Measurements from ENCODE around the gene NFIA.
A peak's percentile ranks its signal among the peaks of the same experiment; 100 is the strongest.

The NFIA gene

DNA sequence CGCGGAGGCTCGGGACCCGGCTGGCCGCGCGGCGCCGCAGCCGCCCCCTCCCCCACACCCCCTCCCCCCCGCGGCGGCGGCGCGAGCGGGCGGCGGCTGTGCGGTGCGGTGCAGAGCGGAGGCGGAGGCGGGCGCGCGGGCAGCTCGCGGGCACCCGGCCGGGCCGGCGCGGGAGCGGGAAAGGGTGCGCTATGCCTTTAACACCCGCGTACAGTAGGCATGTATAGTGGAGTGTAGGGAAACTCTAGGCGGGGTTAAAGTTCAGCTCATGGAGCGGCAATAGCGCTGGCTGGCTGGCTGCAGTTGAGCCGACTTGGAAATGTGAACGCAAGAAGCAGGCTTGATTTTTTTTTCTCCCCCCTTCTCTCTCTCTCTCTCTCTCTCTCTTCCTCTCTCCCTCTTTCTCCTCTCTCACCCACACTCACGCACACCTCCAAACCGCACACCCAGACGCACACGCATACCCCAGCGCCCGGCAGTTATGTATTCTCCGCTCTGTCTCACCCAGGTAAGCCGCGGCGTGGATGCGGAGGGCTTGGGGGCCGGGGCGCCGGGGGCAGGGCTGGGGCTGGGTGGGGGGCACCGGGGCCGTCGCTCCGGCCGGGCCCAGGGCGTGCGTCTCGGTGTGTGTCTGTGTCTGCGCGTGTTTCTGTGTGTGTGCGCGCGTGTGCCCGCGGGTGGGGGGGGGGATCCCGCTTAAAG lies at the start of gene NFIA:
Gene NFIA, plus strand, starts transcription at position 251 of the 702 bp plus-strand sequence.
- Histone ChIP-seq H3K9me3 (ENCODE audit: control insufficient read depth, insufficient read depth, low read length) (no peaks in the 10 kb centered on the region), H3K4me1 (ENCODE audit: control insufficient read depth, insufficient read depth, low read length) (peaks cover 3% of the 10 kb centered on the region; the same call in 1 of the 2 replicates), H3K36me3 (ENCODE audit: control insufficient read depth, insufficient read depth, low read length) (no peaks in the 10 kb centered on the region), H3K27ac (ENCODE audit: low read length) (no peak within 1 kb of the TSS), H3K27me3 (ENCODE audit: control insufficient read depth, insufficient read depth, low read length) (peaks cover 33% of the 10 kb centered on the region), H3K4me3 (ENCODE audit: low read length) (peak within 1 kb of the TSS; percentile 51; the same call in 1 of the 2 replicates)
- DNase-seq (ENCODE audit: low read depth, low spot score), result no peak
- WGBS (ENCODE audit: insufficient coverage, insufficient read length), result 60% methylated on average over 1 of the region's 73 CpGs

DNA sequence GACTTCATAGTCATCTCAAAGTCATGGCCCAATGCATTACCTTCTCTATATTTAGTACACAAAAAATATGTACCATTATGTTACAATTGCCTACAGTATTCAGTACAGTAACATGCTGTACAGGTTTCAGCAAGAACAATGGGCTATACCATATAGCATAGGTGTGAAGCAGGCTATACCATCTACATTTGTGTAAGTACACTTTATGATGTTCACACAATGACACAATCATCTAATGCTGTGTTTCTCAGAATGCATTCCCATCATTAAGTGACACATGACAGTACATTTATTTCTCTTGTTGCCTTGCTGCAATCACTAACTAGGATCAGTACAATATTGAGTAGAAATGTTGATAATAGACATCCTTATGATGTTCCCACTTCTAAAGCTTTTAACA lies 46.5 kb upstream of the NFIA start:
- Histone ChIP-seq H3K4me3 (ENCODE audit: low read length) (no peak overlapping the region), H3K27ac (ENCODE audit: low read length) (no peak overlapping the region), H3K9me3 (ENCODE audit: control insufficient read depth, insufficient read depth, low read length) (no peaks in the 10 kb centered on the region)

DNA sequence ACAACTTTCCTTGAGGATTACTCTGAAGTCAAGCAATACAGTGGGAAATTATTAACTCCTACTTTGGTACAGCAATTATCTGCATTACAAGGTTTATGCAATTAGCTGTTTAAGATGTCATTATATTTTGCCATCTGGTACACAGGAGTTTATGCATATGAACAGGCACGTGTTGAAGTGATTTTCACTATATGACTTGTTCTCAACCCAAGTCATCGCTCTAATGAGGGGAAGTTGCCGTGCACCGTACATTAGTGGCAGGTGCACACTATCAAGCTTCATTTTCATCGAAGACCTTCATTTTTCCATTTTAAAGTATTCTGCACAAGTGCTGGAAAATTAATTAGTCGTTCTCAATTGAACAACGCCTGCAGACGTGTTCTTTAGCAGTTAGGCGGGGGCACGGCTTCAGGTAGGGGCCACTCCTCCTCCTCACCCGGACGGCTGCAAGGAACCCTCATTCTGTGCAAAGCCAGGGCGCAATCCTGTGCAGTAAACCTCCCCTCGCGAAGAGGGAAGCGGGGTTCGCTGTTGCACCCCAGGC lies 39.8 kb upstream of the NFIA start:
- Histone ChIP-seq H3K4me3 (ENCODE audit: low read length) (peak overlapping the region; percentile 7; the same call in 1 of the 2 replicates), H3K36me3 (ENCODE audit: control insufficient read depth, insufficient read depth, low read length) (no peaks in the 10 kb centered on the region), H3K27me3 (ENCODE audit: control insufficient read depth, insufficient read depth, low read length) (peaks cover 6% of the 10 kb centered on the region; the same call in 1 of the 2 replicates), H3K27ac (ENCODE audit: low read length) (no peak overlapping the region), H3K4me1 (ENCODE audit: control insufficient read depth, insufficient read depth, low read length) (peaks cover 2% of the 10 kb centered on the region; the same call in 1 of the 2 replicates), H3K9me3 (ENCODE audit: control insufficient read depth, insufficient read depth, low read length) (no peaks in the 10 kb centered on the region)
- DNase-seq (ENCODE audit: low read depth, low spot score), result no peak
- WGBS (ENCODE audit: insufficient coverage, insufficient read length), result no CpG with 5 or more reads among the region's 17 CpGs

More for the DNA sequence above, 46.5 kb upstream of the NFIA start:
- Histone ChIP-seq H3K27me3 (ENCODE audit: control insufficient read depth, insufficient read depth, low read length) (no peaks in the 10 kb centered on the region), H3K4me1 (ENCODE audit: control insufficient read depth, insufficient read depth, low read length) (no peaks in the 10 kb centered on the region), H3K36me3 (ENCODE audit: control insufficient read depth, insufficient read depth, low read length) (no peaks in the 10 kb centered on the region)
- DNase-seq (ENCODE audit: low read depth, low spot score), result no peak

DNA sequence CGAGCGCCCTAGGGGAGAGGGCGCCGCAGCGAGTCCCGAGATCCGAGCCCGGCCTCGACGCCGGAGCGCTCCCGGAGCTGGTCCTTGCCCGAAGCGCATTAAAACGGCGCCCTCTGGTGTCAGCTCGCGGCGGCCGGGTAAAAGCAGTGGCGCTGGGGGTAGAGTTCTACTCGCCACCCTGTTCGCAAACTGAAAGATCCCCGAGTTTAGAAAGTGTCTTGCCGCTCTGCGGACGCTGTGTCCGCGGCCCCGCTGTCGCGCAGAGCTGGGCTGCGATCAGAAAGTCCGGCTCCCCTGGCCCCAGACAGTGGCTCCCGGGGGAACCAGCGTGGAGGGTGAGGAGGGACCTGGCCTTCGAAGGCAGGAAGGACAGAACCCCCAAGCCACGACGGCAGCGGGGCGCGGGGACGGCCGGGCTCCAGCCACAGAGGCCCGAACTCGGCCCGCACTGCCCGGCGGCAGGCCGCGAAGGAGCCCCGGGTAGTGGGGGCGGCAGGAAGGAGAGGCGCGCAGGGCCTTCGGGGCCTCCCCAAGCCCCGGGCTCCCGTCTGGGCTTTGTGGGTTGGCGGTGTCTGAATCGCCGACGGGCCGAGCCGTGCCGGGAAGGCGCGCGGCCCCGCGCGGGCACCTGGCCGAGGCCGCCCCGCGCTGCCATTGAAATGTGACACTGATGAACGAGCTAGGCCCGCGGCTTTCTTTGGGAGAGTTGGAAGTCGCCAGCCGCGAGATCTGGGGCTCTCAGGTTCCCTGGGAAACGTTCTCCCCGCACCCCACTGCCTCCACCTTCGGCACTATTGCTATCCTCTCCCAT lies 39.1 kb upstream of the NFIA start:
- WGBS (ENCODE audit: insufficient coverage, insufficient read length), result no CpG with 5 or more reads among the region's 85 CpGs
- Histone ChIP-seq H3K27me3 (ENCODE audit: control insufficient read depth, insufficient read depth, low read length) (peaks cover 6% of the 10 kb centered on the region; the same call in 1 of the 2 replicates), H3K4me3 (ENCODE audit: low read length) (peak overlapping the region; percentile 37; the same call in 1 of the 2 replicates), H3K36me3 (ENCODE audit: control insufficient read depth, insufficient read depth, low read length) (no peaks in the 10 kb centered on the region), H3K4me1 (ENCODE audit: control insufficient read depth, insufficient read depth, low read length) (peaks cover 2% of the 10 kb centered on the region; the same call in 1 of the 2 replicates), H3K9me3 (ENCODE audit: control insufficient read depth, insufficient read depth, low read length) (no peaks in the 10 kb centered on the region), H3K27ac (ENCODE audit: low read length) (no peak overlapping the region)
- DNase-seq (ENCODE audit: low read depth, low spot score), result peak; percentile 84

DNA sequence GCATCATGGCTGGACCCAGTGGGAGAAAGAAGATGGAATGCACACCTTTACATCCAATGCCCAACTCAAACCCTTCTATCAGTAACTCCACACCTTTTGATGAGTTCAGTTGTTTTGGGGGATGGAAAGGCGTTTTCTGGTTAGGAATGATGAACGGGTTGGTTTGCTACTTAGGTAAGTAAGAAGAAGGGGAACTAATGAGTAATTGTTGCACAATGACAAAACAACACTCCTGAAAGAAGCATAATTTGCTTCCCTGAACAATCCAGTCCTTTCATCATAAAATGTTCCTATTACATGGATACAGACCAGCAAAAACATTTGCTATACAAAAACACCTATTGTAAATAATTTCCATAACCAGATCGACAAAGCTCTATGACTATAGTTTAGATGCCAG lies 35.9 kb upstream of the NFIA start:
- no peaks in the 10 kb centered on the region for H3K36me3 ChIP-seq (ENCODE audit: control insufficient read depth, insufficient read depth, low read length)
- WGBS (ENCODE audit: insufficient coverage, insufficient read length), result 100% methylated on average over 2 of the region's 3 CpGs
- H3K27ac ChIP-seq (ENCODE audit: low read length), result no peak overlapping the region
- no peak for DNase-seq (ENCODE audit: low read depth, low spot score)
- H3K27me3 ChIP-seq (ENCODE audit: control insufficient read depth, insufficient read depth, low read length), result peaks cover 11% of the 10 kb centered on the region; the same call in 1 of the 2 replicates
- H3K4me1 ChIP-seq (ENCODE audit: control insufficient read depth, insufficient read depth, low read length), result peaks cover 2% of the 10 kb centered on the region; the same call in 1 of the 2 replicates
- H3K9me3 ChIP-seq (ENCODE audit: control insufficient read depth, insufficient read depth, low read length), result no peaks in the 10 kb centered on the region
- H3K4me3 ChIP-seq (ENCODE audit: low read length), result no peak overlapping the region

DNA sequence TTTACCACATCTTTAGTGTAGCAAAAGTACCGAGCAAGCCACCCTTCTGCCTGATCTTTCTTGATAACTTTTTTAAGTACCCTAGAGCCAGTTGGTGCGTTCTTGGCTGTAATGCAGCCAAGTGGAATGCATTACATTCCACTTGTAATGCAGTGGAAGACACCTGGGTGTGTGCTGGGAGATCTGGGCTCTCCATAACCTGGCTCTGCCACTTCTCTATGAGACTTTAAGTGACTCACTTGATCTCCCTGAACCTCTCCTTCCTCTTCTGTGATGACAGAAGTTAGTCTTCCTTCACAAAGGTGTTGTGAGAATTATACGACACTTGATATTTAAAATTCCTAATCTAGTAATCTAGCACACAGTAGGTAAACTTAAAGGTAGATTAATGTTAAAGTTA lies 35.3 kb upstream of the NFIA start:
- no peak overlapping the region for H3K27ac ChIP-seq (ENCODE audit: low read length)
- H3K36me3 ChIP-seq (ENCODE audit: control insufficient read depth, insufficient read depth, low read length), result no peaks in the 10 kb centered on the region
- peaks cover 2% of the 10 kb centered on the region; the same call in 1 of the 2 replicates for H3K4me1 ChIP-seq (ENCODE audit: control insufficient read depth, insufficient read depth, low read length)
- H3K4me3 ChIP-seq (ENCODE audit: low read length), result no peak overlapping the region
- H3K9me3 ChIP-seq (ENCODE audit: control insufficient read depth, insufficient read depth, low read length), result no peaks in the 10 kb centered on the region
- no peak for DNase-seq (ENCODE audit: low read depth, low spot score)
- no CpG with 5 or more reads among the region's 3 CpGs for WGBS (ENCODE audit: insufficient coverage, insufficient read length)
- H3K27me3 ChIP-seq (ENCODE audit: control insufficient read depth, insufficient read depth, low read length), result peaks cover 17% of the 10 kb centered on the region

DNA sequence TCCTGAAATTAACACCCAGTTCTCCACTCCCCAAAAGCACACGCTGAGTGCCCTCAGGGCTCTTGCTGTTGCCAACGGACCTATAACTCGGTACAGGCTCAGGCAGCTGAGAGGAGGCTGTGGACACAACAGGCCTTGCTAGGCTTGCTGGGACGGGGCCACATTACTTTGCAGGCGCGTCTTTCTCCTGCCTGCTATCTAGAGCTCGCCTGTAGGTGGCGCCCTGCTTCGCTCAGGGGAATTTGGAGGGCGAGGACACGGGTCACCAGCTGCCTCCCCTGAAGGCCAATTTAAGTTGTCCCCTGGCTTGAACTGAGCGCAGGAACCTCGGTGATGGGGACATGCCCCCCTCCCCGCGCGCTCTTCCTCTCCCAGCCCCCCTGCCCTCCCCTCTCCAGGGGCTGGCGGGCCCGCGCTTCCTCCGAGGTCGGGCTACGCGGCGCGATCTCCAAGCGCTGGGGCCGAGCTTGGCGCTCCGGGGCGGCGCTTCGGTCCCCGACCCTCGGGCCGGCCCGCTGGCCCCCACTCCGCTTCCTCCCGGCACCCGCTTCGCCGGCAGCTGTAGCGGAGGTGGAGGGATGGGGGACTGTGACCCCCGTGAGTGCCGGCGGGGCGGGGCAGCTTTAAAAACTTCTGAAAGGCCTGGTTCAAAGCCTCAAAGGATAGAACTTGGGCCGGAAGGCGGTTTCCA lies 32.4 kb upstream of the NFIA start:
- no peaks in the 10 kb centered on the region for H3K9me3 ChIP-seq (ENCODE audit: control insufficient read depth, insufficient read depth, low read length)
- H3K27ac ChIP-seq (ENCODE audit: low read length), result no peak overlapping the region
- H3K4me3 ChIP-seq (ENCODE audit: low read length), result peak overlapping the region; percentile 81; the same call in 1 of the 2 replicates
- peak; percentile 91 for DNase-seq (ENCODE audit: low read depth, low spot score)
- WGBS (ENCODE audit: insufficient coverage, insufficient read length), result no CpG with 5 or more reads among the region's 48 CpGs
- peaks cover 39% of the 10 kb centered on the region for H3K27me3 ChIP-seq (ENCODE audit: control insufficient read depth, insufficient read depth, low read length)
- H3K4me1 ChIP-seq (ENCODE audit: control insufficient read depth, insufficient read depth, low read length), result 0 out of 2 replicates have a peak, but pooled peaks cover 1% of the 10 kb centered on the region
- H3K36me3 ChIP-seq (ENCODE audit: control insufficient read depth, insufficient read depth, low read length), result no peaks in the 10 kb centered on the region

DNA sequence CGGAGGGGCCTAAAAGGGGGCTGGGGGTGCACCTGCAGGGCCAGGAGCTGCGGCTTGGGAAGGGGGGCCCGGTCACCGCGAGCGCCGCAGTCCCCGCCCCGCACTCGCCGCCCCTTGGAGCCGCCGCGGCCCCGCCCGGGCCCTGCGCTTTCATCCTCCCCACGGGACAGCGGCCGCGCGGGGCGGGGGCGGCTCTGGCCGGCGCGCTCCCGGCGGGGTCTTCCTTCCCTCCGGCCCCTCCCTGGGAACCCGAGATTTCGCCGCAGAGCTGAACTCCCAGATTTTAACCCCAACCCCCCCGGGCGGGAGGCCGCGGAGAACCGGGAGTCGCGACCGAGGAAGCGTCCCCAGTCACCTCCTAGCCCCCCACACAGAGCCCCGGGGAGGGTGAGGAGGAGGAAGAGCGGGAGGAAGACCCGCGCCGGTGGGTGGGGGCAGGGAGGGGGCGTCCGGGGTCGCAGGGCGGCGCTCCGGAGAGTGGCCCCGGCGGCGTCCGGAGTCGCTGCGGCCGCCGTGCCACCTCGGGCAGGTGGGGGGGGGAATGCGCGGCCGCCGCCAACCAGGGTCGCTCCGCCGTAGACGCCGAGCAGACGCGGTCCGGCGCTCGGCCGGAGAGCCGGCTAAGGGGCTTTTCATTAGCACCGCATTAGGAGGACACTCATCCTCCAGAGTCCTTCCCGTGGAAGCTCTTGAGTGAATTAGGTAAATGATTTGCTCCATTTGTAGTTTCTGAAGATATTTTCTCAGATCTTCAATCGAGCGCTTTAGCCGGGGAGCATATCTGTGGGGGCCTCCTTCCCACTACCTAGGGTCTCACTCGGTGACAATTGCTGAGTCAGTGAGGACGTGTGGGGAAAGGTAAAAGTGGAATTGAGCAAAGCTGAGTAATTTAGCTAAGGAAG lies 31.6 kb upstream of the NFIA start:
- no CpG with 5 or more reads among the region's 85 CpGs for WGBS (ENCODE audit: insufficient coverage, insufficient read length)
- H3K4me3 ChIP-seq (ENCODE audit: low read length), result peak overlapping the region; percentile 81; the same call in 1 of the 2 replicates
- H3K36me3 ChIP-seq (ENCODE audit: control insufficient read depth, insufficient read depth, low read length), result no peaks in the 10 kb centered on the region
- H3K27me3 ChIP-seq (ENCODE audit: control insufficient read depth, insufficient read depth, low read length), result peaks cover 47% of the 10 kb centered on the region
- H3K27ac ChIP-seq (ENCODE audit: low read length), result no peak overlapping the region
- H3K4me1 ChIP-seq (ENCODE audit: control insufficient read depth, insufficient read depth, low read length), result 0 out of 2 replicates have a peak, but pooled peaks cover 1% of the 10 kb centered on the region
- DNase-seq (ENCODE audit: low read depth, low spot score), result no peak
- H3K9me3 ChIP-seq (ENCODE audit: control insufficient read depth, insufficient read depth, low read length), result no peaks in the 10 kb centered on the region

DNA sequence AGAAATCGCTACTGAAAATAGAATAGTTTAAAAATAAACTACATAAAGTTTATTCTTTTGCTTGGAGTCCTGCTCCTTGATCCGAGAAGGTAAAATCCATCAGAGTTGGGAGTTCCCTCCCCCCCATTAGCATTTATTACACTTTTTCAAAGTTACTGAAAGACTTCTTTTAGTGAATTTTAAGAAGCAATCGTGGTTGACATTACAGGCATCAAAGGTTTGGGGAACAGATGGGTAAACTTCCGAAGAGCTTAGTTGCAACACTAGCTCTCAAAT lies 31.0 kb upstream of the NFIA start:
- Histone ChIP-seq H3K27ac (ENCODE audit: low read length) (no peak overlapping the region), H3K4me1 (ENCODE audit: control insufficient read depth, insufficient read depth, low read length) (0 out of 2 replicates have a peak, but pooled peaks cover 1% of the 10 kb centered on the region), H3K4me3 (ENCODE audit: low read length) (no peak overlapping the region), H3K27me3 (ENCODE audit: control insufficient read depth, insufficient read depth, low read length) (peaks cover 51% of the 10 kb centered on the region), H3K9me3 (ENCODE audit: control insufficient read depth, insufficient read depth, low read length) (no peaks in the 10 kb centered on the region), H3K36me3 (ENCODE audit: control insufficient read depth, insufficient read depth, low read length) (no peaks in the 10 kb centered on the region)
- DNase-seq (ENCODE audit: low read depth, low spot score), result no peak
- WGBS (ENCODE audit: insufficient coverage, insufficient read length), result no CpG with 5 or more reads among the region's 4 CpGs
